Upper lobe of left lung (tissue), 6 donors: Measurements from ENCODE around the gene ASTL. TPM values are rescaled to one million over a fixed set of nuclear protein-coding genes. Genes with fewer than 3 reads are reported as not detected.

Experiments used
- ATAC-seq, 2 donors: fragments of 200-7000 bp; cut with Tn5 transposase; one replicate each; pipeline ENCODE4 v1.9.1; 2022; ENCODE audit warnings: mild to moderate bottlenecking in 2 of 2, moderate library complexity in 2 of 2; ENCODE audit not compliant: low FRiP score in 2 of 2
- DNase-seq, 2 donors: peaks; one replicate each; pipeline ENCODE4 v3.0.0-alpha.2; 2019 to 2020
- H3K27ac ChIP-seq, 4 donors: fragments of 200-600 bp; sonication (generic); one replicate each; pipeline ENCODE4 v1.5.1; 2016 to 2019
- H3K27me3 ChIP-seq, 4 donors: fragments of 200-600 bp; sonication (generic); one replicate each; pipeline ENCODE4 v1.5.1; 2017 to 2019
- H3K36me3 ChIP-seq, 4 donors: fragments of 200-600 bp; sonication (generic); one replicate each; pipeline ENCODE4 v1.5.1; 2016 to 2019
- H3K4me1 ChIP-seq, 4 donors: fragments of 200-600 bp; sonication (generic); one replicate each; pipeline ENCODE4 v1.5.1; 2018 to 2019
- H3K4me3 ChIP-seq, 4 donors: fragments of 200-600 bp; sonication (generic); one replicate each; pipeline ENCODE4 v1.5.1; 2017 to 2019; ENCODE audit warnings: mild to moderate bottlenecking in 2 of 4, moderate library complexity in 1 of 4
- H3K9me3 ChIP-seq, 4 donors: fragments of 200-600 bp; sonication (generic); one replicate each; pipeline ENCODE4 v1.5.1; 2018 to 2019
- EP300 ChIP-seq, 4 donors: sonication (generic); formaldehyde crosslinking; IDR thresholded peaks; one replicate each; pipeline ENCODE4 v1.5.1; 2017; ENCODE audit warnings: antibody characterized with exemption in 4 of 4, control low read depth in 2 of 4
- POLR2A ChIP-seq, 4 donors: fragments of 450-650 bp; IDR thresholded peaks; one replicate each; pipeline ENCODE4 v1.5.1; 2016 to 2017; ENCODE audit warnings: antibody characterized with exemption in 4 of 4, mild to moderate bottlenecking in 2 of 4
- POLR2AphosphoS5 ChIP-seq, 2 donors: sonication (generic); formaldehyde crosslinking; IDR thresholded peaks; one replicate each; pipeline ENCODE4 v1.5.1; 2017; ENCODE audit warnings: antibody characterized with exemption in 2 of 2
- WGBS, 2 donors: methylation state at CpG; one replicate each; pipeline ENCODE4 v1.1.5; 2017 to 2018; 5-methylcytosine and 5-hydroxymethylcytosine counted together
- total RNA-seq, 6 donors: library from RNA; depleted of rRNA in 4 of 6; stranded (reverse); fragments of >200 nt in 4 of 6; gene quantifications; one replicate each; pipeline versions ENCODE4 v1.1.0 to v1.2.1, GENCODE V29; 2016 to 2021
- TF ChIP-seq, protein P1 (sequence below), 6 experiments: fragments of 450-650 bp in 4 of 6; fragments of 200-600 bp in 2 of 6; sonication (generic) in 2 of 6; IDR thresholded peaks; one replicate each; pipeline ENCODE4 v1.5.1; 2016 to 2019; ENCODE audit warnings: antibody characterized with exemption in 6 of 6
- donor health status: DM: no; HTN: no; CAD: no; lungs with moderate emphysema.
- donor health status: DM: no; HTN: yes; CAD: no; lungs with severe emphysema.

The ASTL gene
- total RNA-seq, 6 donors from 2014 or later, result 0.23 to 1.3 (median 0.27) TPM; not detected in 3

DNA sequence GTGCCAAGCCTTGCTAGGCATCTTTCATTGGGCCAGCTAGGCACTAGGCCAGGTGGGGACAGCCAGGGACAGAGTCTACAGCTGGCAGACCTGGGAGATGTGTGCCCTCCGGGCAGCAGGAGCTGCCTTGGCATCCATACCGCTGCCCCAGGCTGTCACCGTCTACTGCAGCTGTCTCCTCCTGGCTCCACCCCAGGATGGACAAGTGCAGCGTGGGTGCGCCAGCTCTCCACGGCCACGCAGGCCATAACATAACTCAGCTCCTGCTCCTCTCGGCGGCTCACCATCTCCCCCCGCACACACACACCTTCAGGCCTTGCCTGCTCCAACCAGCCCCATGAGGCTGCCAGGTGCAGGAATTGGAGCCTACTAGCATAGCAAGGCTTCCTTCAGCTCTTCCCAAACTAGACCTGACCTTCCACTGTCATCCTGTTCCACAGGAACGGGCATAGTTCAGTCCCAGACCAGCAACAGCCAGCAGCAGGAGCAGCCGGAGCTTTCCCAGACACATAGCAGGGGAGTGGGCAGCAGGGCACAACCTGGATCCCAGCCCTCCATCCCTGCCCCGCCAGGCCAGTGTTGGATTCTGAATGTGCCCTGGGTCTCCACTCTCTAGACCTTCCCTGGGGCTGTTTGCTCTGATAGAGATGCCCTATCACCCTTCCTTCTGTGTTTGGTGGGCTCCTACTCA, 19.5 kb downstream of the ASTL start:
- Histone ChIP-seq H3K27ac (no peak overlapping the region), H3K4me3 (no peak overlapping the region), H3K36me3 (no peaks in the 10 kb centered on the region), H3K9me3 (no peaks in the 10 kb centered on the region), H3K4me1 (peaks cover 4 to 17% (median 13%) of the 10 kb centered on the region in 4 donors), H3K27me3 (peaks cover 0 to 22% (median 9%) of the 10 kb centered on the region in 4 donors)
- no peak for TF ChIP-seq POLR2A (IDR thresholded peaks at IDR 0.05)
- TF ChIP-seq POLR2AphosphoS5 (IDR thresholded peaks at IDR 0.05), result no peak
- TF ChIP-seq, protein P1, sequence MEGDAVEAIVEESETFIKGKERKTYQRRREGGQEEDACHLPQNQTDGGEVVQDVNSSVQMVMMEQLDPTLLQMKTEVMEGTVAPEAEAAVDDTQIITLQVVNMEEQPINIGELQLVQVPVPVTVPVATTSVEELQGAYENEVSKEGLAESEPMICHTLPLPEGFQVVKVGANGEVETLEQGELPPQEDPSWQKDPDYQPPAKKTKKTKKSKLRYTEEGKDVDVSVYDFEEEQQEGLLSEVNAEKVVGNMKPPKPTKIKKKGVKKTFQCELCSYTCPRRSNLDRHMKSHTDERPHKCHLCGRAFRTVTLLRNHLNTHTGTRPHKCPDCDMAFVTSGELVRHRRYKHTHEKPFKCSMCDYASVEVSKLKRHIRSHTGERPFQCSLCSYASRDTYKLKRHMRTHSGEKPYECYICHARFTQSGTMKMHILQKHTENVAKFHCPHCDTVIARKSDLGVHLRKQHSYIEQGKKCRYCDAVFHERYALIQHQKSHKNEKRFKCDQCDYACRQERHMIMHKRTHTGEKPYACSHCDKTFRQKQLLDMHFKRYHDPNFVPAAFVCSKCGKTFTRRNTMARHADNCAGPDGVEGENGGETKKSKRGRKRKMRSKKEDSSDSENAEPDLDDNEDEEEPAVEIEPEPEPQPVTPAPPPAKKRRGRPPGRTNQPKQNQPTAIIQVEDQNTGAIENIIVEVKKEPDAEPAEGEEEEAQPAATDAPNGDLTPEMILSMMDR (IDR thresholded peaks at IDR 0.05), result no peak
- no peak for TF ChIP-seq EP300 (IDR thresholded peaks at IDR 0.05)
- WGBS, 2 donors, result 93 to 96% methylated on average over 13 of the region's 13 CpGs
- DNase-seq (no peak), ATAC-seq (no peak)

DNA sequence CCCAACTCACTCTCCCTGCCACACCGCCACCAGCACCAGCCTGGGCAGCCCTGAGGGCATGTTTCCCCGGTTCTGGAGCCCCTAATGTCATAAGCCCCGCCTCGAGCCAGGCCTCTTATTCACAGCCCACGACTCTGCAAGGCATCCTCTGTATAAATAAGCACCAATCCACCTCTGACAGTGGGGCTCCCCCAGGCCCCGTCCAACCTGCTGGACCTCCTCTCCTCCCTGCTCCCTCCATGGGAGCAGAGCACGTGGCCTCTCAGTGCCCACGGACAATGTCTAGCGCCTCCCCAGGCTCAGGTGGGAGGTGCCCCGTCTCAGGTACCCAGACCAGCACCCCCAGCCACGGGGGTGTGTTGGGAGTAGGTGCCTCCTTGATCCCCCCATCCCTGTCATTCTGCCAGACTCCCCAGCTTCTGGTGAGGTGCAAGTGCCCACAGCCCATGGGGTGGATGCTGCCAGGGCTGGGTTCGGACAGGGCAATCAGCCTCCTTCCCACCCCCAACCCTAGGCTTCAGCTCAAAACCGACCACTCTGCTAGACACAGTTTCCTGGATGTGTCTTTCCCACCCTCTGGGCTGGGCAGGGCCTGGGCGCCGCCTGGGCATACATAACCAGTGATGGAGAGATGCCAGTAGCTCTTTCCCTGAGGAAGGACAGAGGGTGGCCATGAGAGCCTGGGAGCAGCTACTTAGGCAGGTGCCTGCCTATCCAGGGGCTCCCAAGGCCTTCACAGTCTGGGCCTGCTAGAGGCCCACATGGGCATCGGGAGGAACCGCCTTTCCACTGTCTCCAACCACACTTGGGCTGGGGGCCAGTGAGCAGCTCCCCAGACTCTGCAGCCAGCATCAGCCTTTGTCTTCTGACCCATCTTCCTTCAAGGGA, 20.4 kb downstream of the ASTL start:
- no peaks in the 10 kb centered on the region for H3K36me3 ChIP-seq
- no peak overlapping the region for H3K4me3 ChIP-seq
- 40 to 59% methylated on average over 3 to 13 of the region's 17 CpGs for WGBS, 2 donors
- H3K27me3 ChIP-seq, result peaks cover 0 to 22% (median 9%) of the 10 kb centered on the region in 4 donors
- no peak overlapping the region for H3K27ac ChIP-seq
- H3K4me1 ChIP-seq, result peaks cover 4 to 17% (median 13%) of the 10 kb centered on the region in 4 donors
- ATAC-seq, result no peak
- H3K9me3 ChIP-seq, result no peaks in the 10 kb centered on the region
- TF ChIP-seq POLR2AphosphoS5 (IDR thresholded peaks at IDR 0.05), result no peak
- TF ChIP-seq, protein P1 (IDR thresholded peaks at IDR 0.05), result peak in 1 of 6 experiments; percentile 9
- DNase-seq, result no peak

DNA sequence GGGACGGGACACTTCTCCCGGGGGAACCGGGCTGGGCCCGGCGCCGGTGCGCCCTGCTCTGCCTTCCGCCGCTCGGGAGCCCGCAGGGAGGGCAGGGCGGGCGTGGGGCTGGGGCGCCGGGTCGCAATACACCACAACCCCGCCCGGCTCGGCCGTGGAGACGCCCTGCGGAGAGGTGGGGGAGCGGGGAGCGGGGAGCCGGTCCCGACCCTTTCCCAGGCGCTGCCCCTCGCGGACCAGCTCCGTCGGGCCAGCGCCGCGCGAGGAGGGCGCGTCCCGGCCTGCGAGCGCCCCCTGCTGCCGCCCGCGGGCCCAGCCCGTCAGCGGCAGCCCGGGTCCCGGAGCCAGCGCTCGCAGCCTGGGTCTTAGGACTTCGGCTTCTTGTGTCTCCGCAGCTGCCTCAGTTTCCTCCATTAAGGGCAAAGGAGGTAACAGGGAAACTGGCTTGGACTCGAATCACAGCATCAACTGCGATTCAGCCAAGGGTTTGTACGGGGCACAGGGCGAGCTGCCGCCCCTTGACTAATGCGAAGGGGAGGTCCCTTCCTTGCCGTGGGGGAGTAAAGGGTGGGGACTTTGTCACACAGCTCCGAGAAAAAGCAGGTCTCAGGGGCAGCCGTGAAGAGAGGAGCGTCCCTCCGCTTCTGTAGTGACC, 21.3 kb downstream of the ASTL start:
- DNase-seq, result peak; percentile 46 to 94
- peaks cover 0 to 22% (median 9%) of the 10 kb centered on the region in 4 donors for H3K27me3 ChIP-seq

DNA sequence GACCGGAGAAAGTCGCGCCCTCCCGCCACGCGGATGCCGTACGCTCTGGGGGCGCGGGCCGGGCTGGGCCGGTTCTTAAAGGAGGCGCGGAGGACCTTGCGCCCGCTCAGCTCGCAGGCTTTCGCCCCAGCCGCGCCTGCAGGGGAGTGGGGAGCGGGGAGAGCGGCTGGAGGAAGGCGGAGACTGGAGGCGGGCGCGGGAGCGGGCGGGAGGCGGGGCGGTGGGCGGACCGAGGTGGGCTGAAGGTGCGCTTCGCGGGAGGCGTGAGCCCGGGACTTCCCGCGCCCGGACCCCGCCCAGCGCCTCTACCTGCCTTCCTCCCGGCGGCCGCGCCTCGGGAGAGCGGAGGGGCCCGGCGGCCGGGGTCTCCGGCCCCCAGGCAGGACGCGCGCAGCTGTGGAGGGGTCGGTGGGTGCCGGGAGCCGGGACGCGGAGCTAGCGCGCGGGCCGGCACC, 21.9 kb downstream of the ASTL start, which contains the start of gene ADRA2B:
Gene ADRA2B (minus strand): TSS at position 148 of the 455 bp plus-strand sequence. CDS start 422 bp downstream, outside the sequence.
- Histone ChIP-seq H3K9me3 (no peaks in the 10 kb centered on the region), H3K27me3 (peaks cover 0 to 22% (median 9%) of the 10 kb centered on the region in 4 donors), H3K27ac (peak within 1 kb of the TSS in 2 of 4 donors; percentile 15 to 47), H3K4me3 (peak within 1 kb of the TSS; percentile 34 to 81 (median 69)), H3K4me1 (peaks cover 4 to 17% (median 13%) of the 10 kb centered on the region in 4 donors), H3K36me3 (no peaks in the 10 kb centered on the region)
- TF ChIP-seq POLR2AphosphoS5 (IDR thresholded peaks at IDR 0.05) (peak in 1 of 2 donors; percentile 13), POLR2A (IDR thresholded peaks at IDR 0.05) (no peak), EP300 (IDR thresholded peaks at IDR 0.05) (no peak)
- TF ChIP-seq, protein P1 (IDR thresholded peaks at IDR 0.05), result no peak
- ATAC-seq (peak in 1 of 2 donors; percentile 73), DNase-seq (peak; percentile 76 to 95)
- WGBS, 2 donors, result 0% methylated on average over 9 of the region's 64 CpGs; no CpG with 5 or more reads in 1 of the 2 donors

More for the DNA sequence above, 21.3 kb downstream of the ASTL start:
- no peaks in the 10 kb centered on the region for H3K36me3 ChIP-seq
- 3 to 7% methylated on average over 4 to 16 of the region's 62 CpGs for WGBS, 2 donors
- peak; percentile 52 to 94 for ATAC-seq
- H3K9me3 ChIP-seq, result no peaks in the 10 kb centered on the region
- peak overlapping the region; percentile 34 to 81 (median 69) for H3K4me3 ChIP-seq
- TF ChIP-seq, protein P1 (IDR thresholded peaks at IDR 0.05), result peak; percentile 88 to 98 (median 94)
- TF ChIP-seq POLR2AphosphoS5 (IDR thresholded peaks at IDR 0.05) (no peak), POLR2A (IDR thresholded peaks at IDR 0.05) (no peak), EP300 (IDR thresholded peaks at IDR 0.05) (no peak)
- peaks cover 4 to 17% (median 13%) of the 10 kb centered on the region in 4 donors for H3K4me1 ChIP-seq
- H3K27ac ChIP-seq, result peak overlapping the region in 2 of 4 donors; percentile 15 to 47
